HFFc6 (cell line): Measurements from ENCODE around the gene VPS50. TPM values are rescaled to one million over a fixed set of nuclear protein-coding genes. Genes with fewer than 3 reads are reported as not detected.

Experiments
- DNase-seq: peaks from one replicate; pipeline ENCODE4 v3.0.0-alpha.2; 2018
- H3K27ac Mint-ChIP-seq: 2 replicates; pipeline ENCODE4 v1.8.0; 2020; ENCODE audit warnings: mild to moderate bottlenecking, mixed read lengths
- H3K27me3 Mint-ChIP-seq: 2 replicates; pipeline ENCODE4 v1.8.0; 2021; ENCODE audit warnings: mild to moderate bottlenecking, moderate library complexity, mixed read lengths; ENCODE audit not compliant: insufficient read depth
- H3K36me3 Mint-ChIP-seq: 2 replicates; pipeline ENCODE4 v1.8.0; 2021; ENCODE audit warnings: low read depth, mixed read lengths
- H3K4me1 Mint-ChIP-seq: 2 replicates; pipeline ENCODE4 v1.8.0; 2020; ENCODE audit warnings: low read depth, mixed read lengths
- H3K4me3 Mint-ChIP-seq: 2 replicates; pipeline ENCODE4 v1.8.0; 2020; ENCODE audit warnings: mild to moderate bottlenecking, moderate library complexity, mixed read lengths
- H3K9me3 Mint-ChIP-seq: 2 replicates; pipeline ENCODE4 v1.8.0; 2020; ENCODE audit warnings: mild to moderate bottlenecking, mixed read lengths
- CTCF ChIP-seq: fragments of 200-600 bp; sonication (generic); IDR thresholded peaks from 2 replicates; pipeline ENCODE4 v1.5.0; 2021; ENCODE audit warnings: antibody characterized with exemption, mild to moderate bottlenecking
- total RNA-seq, 6 experiments: library from RNA; stranded (reverse); fragmentation: NEBNext Ultra II Directional; extraction: Animal tissue kit (Norgen Biotek cat#: 25700); gene quantifications; 2 replicates in 1 of 6; 3 replicates in 5 of 6; pipeline ENCODE4 v1.2.3, GENCODE V29; 2021

The VPS50 gene
- total RNA-seq, 6 experiments from 2014 or later, result 17.0 to 20.3 (median 19.1) TPM

GRCh38 chr7:93228302-93228701, 3.9 kb upstream of the VPS50 start:
- TF ChIP-seq CTCF, result peak; percentile 95
- no peak overlapping the region for H3K4me3 Mint-ChIP-seq
- peaks cover 7% of the 10 kb centered on the region for H3K27me3 Mint-ChIP-seq
- peak; percentile 59 for DNase-seq
- H3K36me3 Mint-ChIP-seq, result no peaks in the 10 kb centered on the region
- H3K9me3 Mint-ChIP-seq, result no peaks in the 10 kb centered on the region
- peaks cover 22% of the 10 kb centered on the region; the same call in 1 of the 2 replicates for H3K4me1 Mint-ChIP-seq
- H3K27ac Mint-ChIP-seq, result no peak overlapping the region

- Mint-ChIP-seq H3K4me3 (peak overlapping the region; percentile 95), H3K36me3 (no peaks in the 10 kb centered on the region), H3K27ac (no peak overlapping the region), H3K27me3 (no peaks in the 10 kb centered on the region; the same call in 1 of the 2 replicates), H3K9me3 (no peaks in the 10 kb centered on the region), H3K4me1 (peaks cover 22% of the 10 kb centered on the region; the same call in 1 of the 2 replicates)
- no peak for DNase-seq
- no peak for TF ChIP-seq CTCF
Observed at GRCh38 chr7:93231259-93231658, 907 bp upstream of the VPS50 start.

- no peak for DNase-seq
- Mint-ChIP-seq H3K4me3 (peak overlapping the region; percentile 95), H3K4me1 (peaks cover 17% of the 10 kb centered on the region; the same call in 1 of the 2 replicates), H3K27me3 (no peaks in the 10 kb centered on the region; the same call in 1 of the 2 replicates), H3K27ac (peak overlapping the region; percentile 81), H3K9me3 (no peaks in the 10 kb centered on the region), H3K36me3 (no peaks in the 10 kb centered on the region)
- TF ChIP-seq CTCF, result no peak
Observed at GRCh38 chr7:93232673-93233018, 480 bp downstream of the VPS50 start.

- Mint-ChIP-seq H3K27ac (no peak overlapping the region), H3K4me3 (no peak overlapping the region), H3K27me3 (no peaks in the 10 kb centered on the region; the same call in 1 of the 2 replicates), H3K4me1 (peaks cover 12% of the 10 kb centered on the region; the same call in 1 of the 2 replicates), H3K36me3 (no peaks in the 10 kb centered on the region), H3K9me3 (no peaks in the 10 kb centered on the region)
- DNase-seq, result no peak
- 0 out of 2 replicates have a peak, but pooled peaks have one; percentile 0 for TF ChIP-seq CTCF
Observed at GRCh38 chr7:93235541-93235940, 3.4 kb downstream of the VPS50 start.

- TF ChIP-seq CTCF, result no peak
- no peak overlapping the region for H3K27ac Mint-ChIP-seq
- H3K36me3 Mint-ChIP-seq, result no peaks in the 10 kb centered on the region
- no peaks in the 10 kb centered on the region for H3K4me1 Mint-ChIP-seq
- DNase-seq, result no peak
- no peaks in the 10 kb centered on the region for H3K9me3 Mint-ChIP-seq
- H3K4me3 Mint-ChIP-seq, result no peak overlapping the region
- H3K27me3 Mint-ChIP-seq, result no peaks in the 10 kb centered on the region
Observed at GRCh38 chr7:93238131-93238530, 6.0 kb downstream of the VPS50 start.

DNA sequence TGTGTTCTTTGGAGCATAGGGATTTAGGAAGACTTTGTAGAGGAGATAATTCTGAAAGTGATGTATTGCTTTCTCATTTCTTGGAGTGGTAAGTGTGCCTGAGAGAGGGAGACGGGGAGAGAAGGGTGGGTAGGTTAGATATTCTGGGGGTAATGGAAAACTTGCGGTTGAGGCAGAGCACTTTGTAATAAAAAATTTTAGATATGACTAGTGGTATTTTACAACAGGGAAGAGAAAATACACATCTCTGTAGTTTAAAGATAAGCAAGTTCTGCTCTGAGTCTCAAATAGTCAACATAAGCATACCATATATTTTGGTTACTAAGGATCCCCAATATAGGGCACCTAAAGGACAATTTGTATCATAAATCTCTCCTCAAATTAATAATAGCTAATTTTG, 6.6 kb downstream of the VPS50 start:
- no peak for DNase-seq
- H3K9me3 Mint-ChIP-seq, result no peaks in the 10 kb centered on the region
- H3K4me1 Mint-ChIP-seq, result no peaks in the 10 kb centered on the region
- no peak overlapping the region for H3K27ac Mint-ChIP-seq
- H3K4me3 Mint-ChIP-seq, result no peak overlapping the region
- no peak for TF ChIP-seq CTCF
- no peaks in the 10 kb centered on the region for H3K36me3 Mint-ChIP-seq
- no peaks in the 10 kb centered on the region for H3K27me3 Mint-ChIP-seq
